H1 (cell line): ENCODE results near the gene SLC23A2. TPM values are rescaled to one million over a fixed set of nuclear protein-coding genes. Genes with fewer than 3 reads are reported as not detected.

Experiments used
- CTCF ChIA-PET: fragments of 300-600 bp; sonication (Branson Sonifier 250); formaldehyde crosslinking; loops from one replicate; lab custom pipeline; 2021; ENCODE audit not compliant: partially characterized antibody; lab: Charles Lee
- POLR2A ChIA-PET: fragments of 300-600 bp; sonication (Branson Sonifier 250); formaldehyde crosslinking; loops from one replicate; lab custom pipeline; 2021; ENCODE audit warnings: inconsistent platforms; ENCODE audit not compliant: partially characterized antibody; lab: Charles Lee
- DNase-seq, 2 experiments: peaks; one replicate each; pipeline versions ENCODE4 v3.0.0 to v3.0.0-alpha.2; 2010 to 2022; ENCODE audit warnings: low spot score in 2 of 2, low read depth in 1 of 2, mixed read lengths in 1 of 2
- FAIRE-seq: peaks from 2 replicates; lab custom pipeline; 2011; peaks lifted over from hg19 to GRCh38; lab: Jason Lieb, UNC
- H2AFZ ChIP-seq: 2 replicates; pipeline ENCODE4 v1.8.1; 2012; ENCODE audit warnings: low read length, inconsistent platforms
- H2AK5ac ChIP-seq: 2 replicates; pipeline ENCODE4 v1.6.1; 2013; ENCODE audit warnings: low read depth, low read length
- H2BK120ac ChIP-seq: replicated peaks from 2 replicates; pipeline ENCODE3; 2013; ENCODE audit warnings: low read depth, low read length, inconsistent platforms
- H2BK12ac ChIP-seq: 2 replicates; pipeline ENCODE4 v1.6.1; 2013; ENCODE audit warnings: low read depth, low read length
- H2BK15ac ChIP-seq: 2 replicates; pipeline ENCODE4 v1.6.1; 2013; ENCODE audit warnings: low read length
- H2BK20ac ChIP-seq: 2 replicates; pipeline ENCODE4 v1.6.1; 2013; ENCODE audit warnings: low read length
- H2BK5ac ChIP-seq: 2 replicates; pipeline ENCODE4 v1.6.1; 2013; ENCODE audit warnings: low read depth, low read length
- H3K14ac ChIP-seq: 2 replicates; pipeline ENCODE4 v1.6.1; 2013; ENCODE audit warnings: inconsistent platforms; ENCODE audit not compliant: insufficient read length
- H3K18ac ChIP-seq: 2 replicates; pipeline ENCODE4 v1.6.1; 2013; ENCODE audit warnings: low read length; ENCODE audit errors: extremely low read depth
- H3K23ac ChIP-seq: 2 replicates; pipeline ENCODE4 v1.6.1; 2013; ENCODE audit warnings: inconsistent platforms; ENCODE audit not compliant: insufficient read length
- H3K23me2 ChIP-seq: 2 replicates; pipeline ENCODE4 v1.6.1; 2013; ENCODE audit warnings: low read depth, low read length
- H3K27ac ChIP-seq: 2 replicates; pipeline ENCODE4 v1.6.1; 2011; ENCODE audit warnings: low read depth, low read length, inconsistent platforms
- H3K27me3 ChIP-seq, 4 experiments: replicated peaks in 1 of 4; 1 replicate in 1 of 4; 2 replicates in 3 of 4; pipeline versions ENCODE4 v1.6.1 to v1.8.1; 2011 to 2013; ENCODE audit warnings: low read length in 3 of 4, mild to moderate bottlenecking in 3 of 4, inconsistent platforms in 2 of 4, mixed read lengths in 2 of 4, moderate library complexity in 1 of 4; ENCODE audit not compliant: control insufficient read depth in 3 of 4, insufficient read depth in 3 of 4; ENCODE audit errors: extremely low read depth in 1 of 4
- H3K36me3 ChIP-seq, 4 experiments: 2 replicates each; pipeline versions ENCODE4 v1.6.1 to v1.8.1; 2011 to 2013; ENCODE audit warnings: mild to moderate bottlenecking in 4 of 4, low read length in 3 of 4, moderate library complexity in 2 of 4, control low read depth in 1 of 4, inconsistent platforms in 1 of 4; ENCODE audit not compliant: insufficient read depth in 4 of 4, control insufficient read depth in 2 of 4
- H3K4ac ChIP-seq: replicated peaks from 2 replicates; pipeline ENCODE3; 2013; ENCODE audit warnings: low read length, low read depth, mixed read lengths, inconsistent platforms; ENCODE audit not compliant: insufficient read length
- H3K4me1 ChIP-seq, 4 experiments: replicated peaks in 1 of 4; 1 replicate in 1 of 4; 2 replicates in 3 of 4; pipeline versions ENCODE4 v1.6.1 to v1.8.1; 2011 to 2013; ENCODE audit warnings: low read length in 3 of 4, inconsistent platforms in 2 of 4, mixed read lengths in 1 of 4; ENCODE audit not compliant: insufficient read depth in 4 of 4, control insufficient read depth in 3 of 4
- H3K4me2 ChIP-seq, 2 experiments: 2 replicates each; pipeline versions ENCODE4 v1.6.1 to v1.8.1; 2011 to 2013; ENCODE audit warnings: low read depth in 2 of 2, low read length in 2 of 2, control low read depth in 1 of 2, inconsistent platforms in 1 of 2, mild to moderate bottlenecking in 1 of 2; ENCODE audit not compliant: insufficient read depth in 1 of 2
- H3K4me3 ChIP-seq, 4 experiments: fragments of 200-600, 300-600 bp in 1 of 4; sonication (generic), shearing (Covaris generic), sonication (Bioruptor Twin) in 1 of 4; 2 replicates each; pipeline versions ENCODE4 v1.5.1 to v1.8.1; 2011 to 2016; ENCODE audit warnings: low read length in 4 of 4, low read depth in 3 of 4, control low read depth in 2 of 4, inconsistent platforms in 2 of 4, mild to moderate bottlenecking in 2 of 4, mixed read lengths in 1 of 4, moderate library complexity in 1 of 4; ENCODE audit not compliant: insufficient read depth in 2 of 4; ENCODE audit errors: extremely low read depth in 1 of 4
- H3K56ac ChIP-seq: replicated peaks from 2 replicates; pipeline ENCODE3; 2013; ENCODE audit warnings: low read depth, mild to moderate bottlenecking, mixed read lengths, low read length, inconsistent platforms; ENCODE audit not compliant: insufficient read length
- H3K79me1 ChIP-seq: 2 replicates; pipeline ENCODE4 v1.6.1; 2013; ENCODE audit warnings: low read depth, low read length, control low read depth
- H3K79me2 ChIP-seq, 2 experiments: 2 replicates each; pipeline versions ENCODE4 v1.6.1 to v1.8.1; 2012 to 2013; ENCODE audit warnings: low read length in 2 of 2, mild to moderate bottlenecking in 2 of 2, inconsistent platforms in 1 of 2; ENCODE audit not compliant: insufficient read depth in 2 of 2, control insufficient read depth in 1 of 2
- H3K9ac ChIP-seq, 4 experiments: replicated peaks in 1 of 4; 1 replicate in 1 of 4; 2 replicates in 3 of 4; pipeline versions ENCODE4 v1.6.1 to v1.8.1; 2011 to 2013; ENCODE audit warnings: low read depth in 3 of 4, low read length in 3 of 4, control low read depth in 2 of 4, mild to moderate bottlenecking in 2 of 4, moderate library complexity in 2 of 4, inconsistent platforms in 1 of 4; ENCODE audit errors: extremely low read depth in 1 of 4
- H3K9me3 ChIP-seq, 2 experiments: 2 replicates each; pipeline versions ENCODE4 v1.6.1 to v1.8.1; 2012 to 2013; ENCODE audit warnings: mild to moderate bottlenecking in 2 of 2, moderate library complexity in 2 of 2, control low read depth in 1 of 2, inconsistent platforms in 1 of 2, low read depth in 1 of 2, low read length in 1 of 2, mixed read lengths in 1 of 2; ENCODE audit not compliant: insufficient read depth in 2 of 2
- H4K20me1 ChIP-seq, 2 experiments: replicated peaks in 1 of 2; 2 replicates each; pipeline versions ENCODE3 to v1.8.1; 2011 to 2013; ENCODE audit warnings: inconsistent platforms in 2 of 2, low read length in 2 of 2, mild to moderate bottlenecking in 1 of 2; ENCODE audit not compliant: insufficient read depth in 2 of 2, control insufficient read depth in 1 of 2
- H4K5ac ChIP-seq: 2 replicates; pipeline ENCODE4 v1.6.1; 2013; ENCODE audit warnings: low read length, low read depth, mixed read lengths, inconsistent platforms; ENCODE audit not compliant: insufficient read length
- H4K8ac ChIP-seq: 2 replicates; pipeline ENCODE4 v1.8.0; 2013; ENCODE audit warnings: mild to moderate bottlenecking, moderate library complexity, low read length, inconsistent platforms; ENCODE audit not compliant: insufficient read depth; ENCODE audit errors: extremely low read depth
- H4K91ac ChIP-seq: replicated peaks from 2 replicates; pipeline ENCODE3; 2013; ENCODE audit warnings: low read length, mixed read lengths, inconsistent platforms; ENCODE audit not compliant: insufficient read length
- CEBPB ChIP-seq: IDR thresholded peaks from 2 replicates; pipeline ENCODE4 v1.6.1; 2012; ENCODE audit warnings: low read depth, low read length
- FOSL1 ChIP-seq: IDR thresholded peaks from 2 replicates; pipeline ENCODE4 v1.6.1; 2011; ENCODE audit warnings: mild to moderate bottlenecking, low read depth, low read length, moderate library complexity; ENCODE audit not compliant: insufficient read depth
- GTF2F1 ChIP-seq: IDR thresholded peaks from 2 replicates; pipeline ENCODE4 v1.6.1; 2012; ENCODE audit warnings: low read depth, low read length, improper control_type of control experiment, borderline replicate concordance
- HDAC2 ChIP-seq, 2 experiments: fragments of 300-600 bp in 1 of 2; sonication (generic) in 1 of 2; IDR thresholded peaks; 2 replicates each; pipeline ENCODE4 v1.6.1; 2011 to 2012; ENCODE audit warnings: low read depth in 2 of 2, low read length in 2 of 2, mild to moderate bottlenecking in 2 of 2, moderate library complexity in 2 of 2, borderline replicate concordance in 1 of 2, inconsistent platforms in 1 of 2
- JUND ChIP-seq: IDR thresholded peaks from 2 replicates; pipeline ENCODE4 v1.6.1; 2011; ENCODE audit warnings: mild to moderate bottlenecking, improper control_type of control experiment, low read length
- KDM5A ChIP-seq: fragments of 200-600 bp; IDR thresholded peaks from 2 replicates; pipeline ENCODE4 v1.7.1; 2012; ENCODE audit warnings: mild to moderate bottlenecking, low read length, inconsistent platforms, mixed read lengths
- MAFK ChIP-seq: IDR thresholded peaks from 2 replicates; pipeline ENCODE4 v1.6.1; 2012; ENCODE audit warnings: low read depth, mild to moderate bottlenecking, improper control_type of control experiment, low read length
- PHF8 ChIP-seq: fragments of 200-600 bp; sonication (generic); conservative IDR thresholded peaks from 2 replicates; pipeline ENCODE4 v1.7.1; 2012; ENCODE audit warnings: low read depth, mild to moderate bottlenecking, inconsistent platforms, low read length, moderate library complexity
- YY1 ChIP-seq: IDR thresholded peaks from 2 replicates; pipeline ENCODE4 v1.6.1; 2011; ENCODE audit warnings: low read depth, mild to moderate bottlenecking, low read length
- WGBS, 2 experiments: shearing (Covaris generic) in 1 of 2; methylation state at CpG; one replicate each; pipeline versions ENCODE4 v1.1.6 to v1.1.7; 2013 to 2015; ENCODE audit warnings: low lambda C conversion rate in 2 of 2, mixed read lengths in 2 of 2, inconsistent platforms in 1 of 2, low coverage in 1 of 2, missing lambda C conversion rate in 1 of 2; ENCODE audit not compliant: insufficient replicate concordance in 2 of 2, insufficient coverage in 1 of 2, insufficient read length in 1 of 2; ENCODE audit errors: extremely low coverage in 1 of 2, missing lambda C conversion rate in 1 of 2; 5-methylcytosine and 5-hydroxymethylcytosine counted together
- polyA plus RNA-seq, 7 experiments: library from polyadenylated mRNA; depleted of rRNA in 3 of 7; stranded (reverse) in 5 of 7; unstranded in 2 of 7; fragments of >200 nt in 5 of 7; fragments of 200-250 nt in 2 of 7; gene quantifications; 1 replicate in 5 of 7; 2 replicates in 1 of 7; 4 replicates in 1 of 7; pipeline versions ENCODE4 v1.2.1 to v1.2.3, GENCODE V29; 2011 to 2013; ENCODE audit warnings: missing spikeins in 2 of 7, mixed read lengths in 2 of 7
- total RNA-seq: library from RNA; stranded (reverse); fragmentation: NEBNext Ultra II Directional; extraction: Animal tissue kit (Norgen Biotek cat#: 25700); gene quantifications from 2 replicates; pipeline ENCODE4 v1.2.1, GENCODE V29; 2021
- TF ChIP-seq, protein P1 (sequence below): IDR thresholded peaks from 2 replicates; pipeline ENCODE4 v1.6.1; 2011; ENCODE audit warnings: low read depth, mild to moderate bottlenecking, low read length; ENCODE audit not compliant: insufficient read depth
- TF ChIP-seq, protein P2 (sequence below): IDR thresholded peaks from 2 replicates; pipeline ENCODE4 v1.6.1; 2012; ENCODE audit warnings: inconsistent platforms

Gene SLC23A2
- total and polyA plus RNA-seq, 2 of the 8 experiments (the other 6 are each of a cell fraction or from before 2014, with no cell fraction given) = 17.0 to 18.6 TPM

DNA sequence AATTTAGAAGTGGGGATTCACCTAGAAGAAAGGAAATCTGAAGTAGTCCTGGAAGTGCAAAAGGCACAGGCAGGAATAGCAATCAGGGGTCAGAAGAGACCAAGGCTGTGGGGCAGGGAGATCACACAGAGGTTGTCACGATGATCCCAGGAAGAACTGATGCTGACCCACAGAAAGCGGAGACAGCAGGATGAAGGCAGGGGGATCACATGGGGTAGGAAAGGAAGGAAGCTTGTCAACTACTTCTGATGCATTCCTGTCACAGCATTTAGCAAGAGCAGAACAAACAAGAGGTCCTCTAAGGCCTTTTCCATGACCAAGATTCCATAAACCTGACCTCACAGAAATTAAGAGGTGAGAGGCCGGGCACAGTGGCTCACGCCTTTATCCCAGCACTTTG is 79.1 kb downstream of the SLC23A2 start:
- Histone ChIP-seq H4K20me1 (peaks cover 0 to under 1% of the 10 kb centered on the region in 2 experiments), H4K8ac (no peak overlapping the region), H3K56ac (no peak overlapping the region), H3K14ac (no peak overlapping the region), H3K79me2 (no peaks in the 10 kb centered on the region), H2BK20ac (no peak overlapping the region), H3K23me2 (no peaks in the 10 kb centered on the region), H3K27me3 (no peaks in the 10 kb centered on the region), H3K27ac (no peak overlapping the region), H3K4ac (no peak overlapping the region), H3K4me3 (no peak overlapping the region), H2BK5ac (no peak overlapping the region), H3K9me3 (no peaks in the 10 kb centered on the region), H2BK15ac (no peak overlapping the region), H3K9ac (no peak overlapping the region), H2BK12ac (no peak overlapping the region), H4K91ac (no peak overlapping the region), H3K79me1 (no peaks in the 10 kb centered on the region; the same call in 1 of the 2 replicates), H3K4me1 (peaks cover 0 to 7% (median 0%) of the 10 kb centered on the region in 4 experiments; a peak in 1 of 7 replicates), H2BK120ac (no peak overlapping the region), H3K23ac (no peak overlapping the region), H2AK5ac (no peak overlapping the region), H2AFZ (no peak overlapping the region), H3K36me3 (no peaks in the 10 kb centered on the region), H3K18ac (no peak overlapping the region), H3K4me2 (no peak overlapping the region), H4K5ac (no peak overlapping the region)
- 95% methylated on average over 4 of the region's 4 CpGs; no CpG with 5 or more reads in 1 of the 2 experiments for WGBS, 2 experiments
- DNase-seq (no peak), FAIRE-seq (no peak)
- TF ChIP-seq HDAC2 (IDR thresholded peaks at IDR 0.05; ENCODE audit: borderline replicate concordance in 1 of 2, low read depth in 2 of 2, low read length in 2 of 2) = no peak
- TF ChIP-seq GTF2F1 = no peak
- TF ChIP-seq, protein P1, sequence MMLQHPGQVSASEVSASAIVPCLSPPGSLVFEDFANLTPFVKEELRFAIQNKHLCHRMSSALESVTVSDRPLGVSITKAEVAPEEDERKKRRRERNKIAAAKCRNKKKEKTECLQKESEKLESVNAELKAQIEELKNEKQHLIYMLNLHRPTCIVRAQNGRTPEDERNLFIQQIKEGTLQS = no peak
- no peak for TF ChIP-seq KDM5A
- TF ChIP-seq YY1 = no peak
- no peak for TF ChIP-seq JUND
- TF ChIP-seq MAFK = no peak
- TF ChIP-seq PHF8 = no peak
- TF ChIP-seq, protein P2, sequence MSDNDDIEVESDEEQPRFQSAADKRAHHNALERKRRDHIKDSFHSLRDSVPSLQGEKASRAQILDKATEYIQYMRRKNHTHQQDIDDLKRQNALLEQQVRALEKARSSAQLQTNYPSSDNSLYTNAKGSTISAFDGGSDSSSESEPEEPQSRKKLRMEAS = no peak
- TF ChIP-seq CEBPB = no peak
- TF ChIP-seq FOSL1 = no peak
- POLR2A ChIA-PET = no interaction called here
- CTCF ChIA-PET = interaction anchor here (1.2 to 1.3 kb wide), 2 partner anchors 33 to 163 kb away, joined by 3 to 5 read pairs; no protein-coding TSS in a partner anchor
